Activated T-cell treated with anti-CD3 and anti-CD28 coated beads, Interleukin-2, amount 50 U/mL, for 1 hour (primary cell): ENCODE data around the gene SMG9.
"Not testable (repeated sequence)": the region's sequence is repeated elsewhere in the genome, so short reads cannot be mapped to it uniquely, and the experiment has no call there.

Experiments used
- DNase-seq: peaks from one replicate; pipeline ENCODE4 v3.0.0-alpha.2; 2020

The SMG9 gene

GRCh38 chr19:43688059-43688701, 66.6 kb downstream of the SMG9 start:
- no peak for DNase-seq

GRCh38 chr19:43687660-43687997, 67.1 kb downstream of the SMG9 start:
- no peak for DNase-seq

- no peak for DNase-seq
These were observed 70.4 kb downstream of the SMG9 start for GRCh38 chr19:43684326-43684725.

DNA sequence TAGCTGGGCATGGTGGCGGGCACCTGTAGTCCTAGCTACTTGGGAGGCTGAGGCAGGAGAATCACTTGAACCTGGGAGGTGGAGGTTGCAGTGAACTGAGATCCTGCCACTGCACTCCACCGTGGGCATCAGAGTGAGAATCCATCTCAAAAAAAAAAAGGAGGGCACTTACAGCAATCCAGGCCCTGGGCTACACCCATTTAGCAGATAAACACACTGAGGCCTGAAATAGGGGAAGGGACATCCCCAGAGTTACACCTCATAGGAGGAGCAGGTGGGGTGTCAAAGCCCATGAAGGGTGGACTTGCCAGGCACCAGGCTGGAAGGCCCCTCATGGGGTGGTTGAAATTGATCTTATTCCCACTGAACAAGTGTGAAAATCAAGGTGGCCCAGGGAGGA, 70.9 kb downstream of the SMG9 start:
- no peak for DNase-seq

GRCh38 chr19:43682824-43683661, 71.7 kb downstream of the SMG9 start:
- DNase-seq: no peak

GRCh38 chr19:43682269-43682668, 72.5 kb downstream of the SMG9 start:
- DNase-seq: not testable (repeated sequence)

GRCh38 chr19:43681821-43682220, 72.9 kb downstream of the SMG9 start:
- no peak for DNase-seq

GRCh38 chr19:43678512-43679261, 76.1 kb downstream of the SMG9 start:
- DNase-seq: no peak
